ENCODE data around the gene SLC22A3. TPM values are rescaled to one million over a fixed set of nuclear protein-coding genes. Genes with fewer than 3 reads are reported as not detected.

The SLC22A3 gene
- total RNA-seq, 1 experiment from 2014 or later, result 4.1 TPM

DNA sequence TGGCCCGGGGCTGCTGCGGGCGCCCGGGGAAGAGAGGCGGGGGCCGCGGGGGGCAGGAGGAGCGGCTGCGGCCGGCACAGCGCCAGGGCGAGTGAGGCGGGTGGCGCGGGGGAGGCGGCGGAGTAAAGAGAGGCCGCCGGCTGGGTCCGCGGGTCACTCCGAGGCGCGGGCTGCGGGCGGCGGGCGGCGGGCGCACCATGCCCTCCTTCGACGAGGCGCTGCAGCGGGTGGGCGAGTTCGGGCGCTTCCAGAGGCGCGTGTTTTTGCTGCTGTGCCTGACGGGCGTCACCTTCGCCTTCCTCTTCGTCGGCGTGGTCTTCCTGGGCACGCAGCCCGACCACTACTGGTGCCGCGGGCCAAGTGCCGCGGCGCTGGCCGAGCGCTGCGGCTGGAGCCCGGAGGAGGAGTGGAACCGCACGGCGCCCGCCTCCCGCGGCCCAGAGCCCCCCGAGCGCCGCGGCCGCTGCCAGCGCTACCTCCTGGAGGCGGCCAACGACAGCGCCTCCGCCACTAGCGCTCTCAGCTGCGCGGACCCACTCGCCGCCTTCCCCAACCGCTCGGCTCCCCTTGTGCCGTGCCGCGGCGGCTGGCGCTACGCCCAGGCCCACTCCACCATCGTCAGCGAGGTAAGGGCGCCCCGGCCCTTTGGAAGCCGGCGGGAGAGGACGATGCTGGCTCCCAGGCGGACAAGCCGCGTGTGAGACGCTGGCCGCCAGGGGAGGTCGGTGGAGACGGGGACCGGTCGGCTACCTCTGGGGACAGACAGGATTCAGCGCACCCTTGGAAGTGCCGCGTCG, at the start of gene SLC22A3 (continued):
- TF ChIP-seq, protein P1, sequence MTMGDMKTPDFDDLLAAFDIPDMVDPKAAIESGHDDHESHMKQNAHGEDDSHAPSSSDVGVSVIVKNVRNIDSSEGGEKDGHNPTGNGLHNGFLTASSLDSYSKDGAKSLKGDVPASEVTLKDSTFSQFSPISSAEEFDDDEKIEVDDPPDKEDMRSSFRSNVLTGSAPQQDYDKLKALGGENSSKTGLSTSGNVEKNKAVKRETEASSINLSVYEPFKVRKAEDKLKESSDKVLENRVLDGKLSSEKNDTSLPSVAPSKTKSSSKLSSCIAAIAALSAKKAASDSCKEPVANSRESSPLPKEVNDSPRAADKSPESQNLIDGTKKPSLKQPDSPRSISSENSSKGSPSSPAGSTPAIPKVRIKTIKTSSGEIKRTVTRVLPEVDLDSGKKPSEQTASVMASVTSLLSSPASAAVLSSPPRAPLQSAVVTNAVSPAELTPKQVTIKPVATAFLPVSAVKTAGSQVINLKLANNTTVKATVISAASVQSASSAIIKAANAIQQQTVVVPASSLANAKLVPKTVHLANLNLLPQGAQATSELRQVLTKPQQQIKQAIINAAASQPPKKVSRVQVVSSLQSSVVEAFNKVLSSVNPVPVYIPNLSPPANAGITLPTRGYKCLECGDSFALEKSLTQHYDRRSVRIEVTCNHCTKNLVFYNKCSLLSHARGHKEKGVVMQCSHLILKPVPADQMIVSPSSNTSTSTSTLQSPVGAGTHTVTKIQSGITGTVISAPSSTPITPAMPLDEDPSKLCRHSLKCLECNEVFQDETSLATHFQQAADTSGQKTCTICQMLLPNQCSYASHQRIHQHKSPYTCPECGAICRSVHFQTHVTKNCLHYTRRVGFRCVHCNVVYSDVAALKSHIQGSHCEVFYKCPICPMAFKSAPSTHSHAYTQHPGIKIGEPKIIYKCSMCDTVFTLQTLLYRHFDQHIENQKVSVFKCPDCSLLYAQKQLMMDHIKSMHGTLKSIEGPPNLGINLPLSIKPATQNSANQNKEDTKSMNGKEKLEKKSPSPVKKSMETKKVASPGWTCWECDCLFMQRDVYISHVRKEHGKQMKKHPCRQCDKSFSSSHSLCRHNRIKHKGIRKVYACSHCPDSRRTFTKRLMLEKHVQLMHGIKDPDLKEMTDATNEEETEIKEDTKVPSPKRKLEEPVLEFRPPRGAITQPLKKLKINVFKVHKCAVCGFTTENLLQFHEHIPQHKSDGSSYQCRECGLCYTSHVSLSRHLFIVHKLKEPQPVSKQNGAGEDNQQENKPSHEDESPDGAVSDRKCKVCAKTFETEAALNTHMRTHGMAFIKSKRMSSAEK (CRISPR knock-in tag; IDR thresholded peaks at IDR 0.05; ENCODE audit: borderline replicate concordance), result no peak
- TF ChIP-seq ZNF423 (CRISPR knock-in tag; IDR thresholded peaks at IDR 0.05) (no peak), JUN (CRISPR knock-in tag; IDR thresholded peaks at IDR 0.05) (0 out of 2 replicates have a peak, but pooled peaks have one; percentile 73), FOXP1 (CRISPR knock-in tag; IDR thresholded peaks at IDR 0.05; ENCODE audit: borderline replicate concordance) (peak; percentile 21; the same call in 1 of the 2 replicates), TP53 (CRISPR knock-in tag; IDR thresholded peaks at IDR 0.05) (no peak; the same call in 1 of the 2 replicates), RELA (CRISPR knock-in tag; IDR thresholded peaks at IDR 0.05; ENCODE audit: borderline replicate concordance) (no peak), ZBTB21 (CRISPR knock-in tag; IDR thresholded peaks at IDR 0.05; ENCODE audit: borderline replicate concordance) (no peak), IRF2 (CRISPR knock-in tag; IDR thresholded peaks at IDR 0.05; ENCODE audit: borderline replicate concordance, low read depth) (no peak), MYBL2 (CRISPR knock-in tag; IDR thresholded peaks at IDR 0.05) (0 out of 2 replicates have a peak, but pooled peaks have one; percentile 53), PRRX2 (CRISPR knock-in tag; IDR thresholded peaks at IDR 0.05) (no peak), ETV6 (CRISPR knock-in tag; IDR thresholded peaks at IDR 0.05) (no peak), FOXJ3 (CRISPR knock-in tag; IDR thresholded peaks at IDR 0.05; ENCODE audit: borderline replicate concordance) (no peak), OVOL2 (CRISPR knock-in tag; IDR thresholded peaks at IDR 0.05; ENCODE audit: borderline replicate concordance) (no peak), KAT7 (CRISPR knock-in tag; IDR thresholded peaks at IDR 0.05; ENCODE audit: borderline replicate concordance) (no peak; the same call in 1 of the 2 replicates), NFE2L1 (CRISPR knock-in tag; IDR thresholded peaks at IDR 0.05) (peak; percentile 6; the same call in 1 of the 2 replicates), ZNF219 (CRISPR knock-in tag; IDR thresholded peaks at IDR 0.05; ENCODE audit: borderline replicate concordance) (peak; percentile 57; the same call in 1 of the 2 replicates)
- TF ChIP-seq, protein P2, sequence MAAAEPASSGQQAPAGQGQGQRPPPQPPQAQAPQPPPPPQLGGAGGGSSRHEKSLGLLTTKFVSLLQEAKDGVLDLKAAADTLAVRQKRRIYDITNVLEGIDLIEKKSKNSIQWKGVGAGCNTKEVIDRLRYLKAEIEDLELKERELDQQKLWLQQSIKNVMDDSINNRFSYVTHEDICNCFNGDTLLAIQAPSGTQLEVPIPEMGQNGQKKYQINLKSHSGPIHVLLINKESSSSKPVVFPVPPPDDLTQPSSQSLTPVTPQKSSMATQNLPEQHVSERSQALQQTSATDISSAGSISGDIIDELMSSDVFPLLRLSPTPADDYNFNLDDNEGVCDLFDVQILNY (CRISPR knock-in tag; IDR thresholded peaks at IDR 0.05), result no peak
- TF ChIP-seq, protein P3, sequence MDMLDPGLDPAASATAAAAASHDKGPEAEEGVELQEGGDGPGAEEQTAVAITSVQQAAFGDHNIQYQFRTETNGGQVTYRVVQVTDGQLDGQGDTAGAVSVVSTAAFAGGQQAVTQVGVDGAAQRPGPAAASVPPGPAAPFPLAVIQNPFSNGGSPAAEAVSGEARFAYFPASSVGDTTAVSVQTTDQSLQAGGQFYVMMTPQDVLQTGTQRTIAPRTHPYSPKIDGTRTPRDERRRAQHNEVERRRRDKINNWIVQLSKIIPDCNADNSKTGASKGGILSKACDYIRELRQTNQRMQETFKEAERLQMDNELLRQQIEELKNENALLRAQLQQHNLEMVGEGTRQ (CRISPR knock-in tag; IDR thresholded peaks at IDR 0.05), result no peak
- TF ChIP-seq, protein P4, sequence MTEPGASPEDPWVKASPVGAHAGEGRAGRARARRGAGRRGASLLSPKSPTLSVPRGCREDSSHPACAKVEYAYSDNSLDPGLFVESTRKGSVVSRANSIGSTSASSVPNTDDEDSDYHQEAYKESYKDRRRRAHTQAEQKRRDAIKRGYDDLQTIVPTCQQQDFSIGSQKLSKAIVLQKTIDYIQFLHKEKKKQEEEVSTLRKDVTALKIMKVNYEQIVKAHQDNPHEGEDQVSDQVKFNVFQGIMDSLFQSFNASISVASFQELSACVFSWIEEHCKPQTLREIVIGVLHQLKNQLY (CRISPR knock-in tag; IDR thresholded peaks at IDR 0.05), result no peak
- TF ChIP-seq, protein P5, sequence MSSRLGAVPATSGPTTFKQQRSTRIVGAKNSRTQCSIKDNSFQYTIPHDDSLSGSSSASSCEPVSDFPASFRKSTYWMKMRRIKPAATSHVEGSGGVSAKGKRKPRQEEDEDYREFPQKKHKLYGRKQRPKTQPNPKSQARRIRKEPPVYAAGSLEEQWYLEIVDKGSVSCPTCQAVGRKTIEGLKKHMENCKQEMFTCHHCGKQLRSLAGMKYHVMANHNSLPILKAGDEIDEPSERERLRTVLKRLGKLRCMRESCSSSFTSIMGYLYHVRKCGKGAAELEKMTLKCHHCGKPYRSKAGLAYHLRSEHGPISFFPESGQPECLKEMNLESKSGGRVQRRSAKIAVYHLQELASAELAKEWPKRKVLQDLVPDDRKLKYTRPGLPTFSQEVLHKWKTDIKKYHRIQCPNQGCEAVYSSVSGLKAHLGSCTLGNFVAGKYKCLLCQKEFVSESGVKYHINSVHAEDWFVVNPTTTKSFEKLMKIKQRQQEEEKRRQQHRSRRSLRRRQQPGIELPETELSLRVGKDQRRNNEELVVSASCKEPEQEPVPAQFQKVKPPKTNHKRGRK (CRISPR knock-in tag; IDR thresholded peaks at IDR 0.05; ENCODE audit: borderline replicate concordance), result no peak
- TF ChIP-seq, protein P6, sequence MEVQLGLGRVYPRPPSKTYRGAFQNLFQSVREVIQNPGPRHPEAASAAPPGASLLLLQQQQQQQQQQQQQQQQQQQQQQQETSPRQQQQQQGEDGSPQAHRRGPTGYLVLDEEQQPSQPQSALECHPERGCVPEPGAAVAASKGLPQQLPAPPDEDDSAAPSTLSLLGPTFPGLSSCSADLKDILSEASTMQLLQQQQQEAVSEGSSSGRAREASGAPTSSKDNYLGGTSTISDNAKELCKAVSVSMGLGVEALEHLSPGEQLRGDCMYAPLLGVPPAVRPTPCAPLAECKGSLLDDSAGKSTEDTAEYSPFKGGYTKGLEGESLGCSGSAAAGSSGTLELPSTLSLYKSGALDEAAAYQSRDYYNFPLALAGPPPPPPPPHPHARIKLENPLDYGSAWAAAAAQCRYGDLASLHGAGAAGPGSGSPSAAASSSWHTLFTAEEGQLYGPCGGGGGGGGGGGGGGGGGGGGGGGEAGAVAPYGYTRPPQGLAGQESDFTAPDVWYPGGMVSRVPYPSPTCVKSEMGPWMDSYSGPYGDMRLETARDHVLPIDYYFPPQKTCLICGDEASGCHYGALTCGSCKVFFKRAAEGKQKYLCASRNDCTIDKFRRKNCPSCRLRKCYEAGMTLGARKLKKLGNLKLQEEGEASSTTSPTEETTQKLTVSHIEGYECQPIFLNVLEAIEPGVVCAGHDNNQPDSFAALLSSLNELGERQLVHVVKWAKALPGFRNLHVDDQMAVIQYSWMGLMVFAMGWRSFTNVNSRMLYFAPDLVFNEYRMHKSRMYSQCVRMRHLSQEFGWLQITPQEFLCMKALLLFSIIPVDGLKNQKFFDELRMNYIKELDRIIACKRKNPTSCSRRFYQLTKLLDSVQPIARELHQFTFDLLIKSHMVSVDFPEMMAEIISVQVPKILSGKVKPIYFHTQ (CRISPR knock-in tag; IDR thresholded peaks at IDR 0.05), result no peak
- TF ChIP-seq, protein P7, sequence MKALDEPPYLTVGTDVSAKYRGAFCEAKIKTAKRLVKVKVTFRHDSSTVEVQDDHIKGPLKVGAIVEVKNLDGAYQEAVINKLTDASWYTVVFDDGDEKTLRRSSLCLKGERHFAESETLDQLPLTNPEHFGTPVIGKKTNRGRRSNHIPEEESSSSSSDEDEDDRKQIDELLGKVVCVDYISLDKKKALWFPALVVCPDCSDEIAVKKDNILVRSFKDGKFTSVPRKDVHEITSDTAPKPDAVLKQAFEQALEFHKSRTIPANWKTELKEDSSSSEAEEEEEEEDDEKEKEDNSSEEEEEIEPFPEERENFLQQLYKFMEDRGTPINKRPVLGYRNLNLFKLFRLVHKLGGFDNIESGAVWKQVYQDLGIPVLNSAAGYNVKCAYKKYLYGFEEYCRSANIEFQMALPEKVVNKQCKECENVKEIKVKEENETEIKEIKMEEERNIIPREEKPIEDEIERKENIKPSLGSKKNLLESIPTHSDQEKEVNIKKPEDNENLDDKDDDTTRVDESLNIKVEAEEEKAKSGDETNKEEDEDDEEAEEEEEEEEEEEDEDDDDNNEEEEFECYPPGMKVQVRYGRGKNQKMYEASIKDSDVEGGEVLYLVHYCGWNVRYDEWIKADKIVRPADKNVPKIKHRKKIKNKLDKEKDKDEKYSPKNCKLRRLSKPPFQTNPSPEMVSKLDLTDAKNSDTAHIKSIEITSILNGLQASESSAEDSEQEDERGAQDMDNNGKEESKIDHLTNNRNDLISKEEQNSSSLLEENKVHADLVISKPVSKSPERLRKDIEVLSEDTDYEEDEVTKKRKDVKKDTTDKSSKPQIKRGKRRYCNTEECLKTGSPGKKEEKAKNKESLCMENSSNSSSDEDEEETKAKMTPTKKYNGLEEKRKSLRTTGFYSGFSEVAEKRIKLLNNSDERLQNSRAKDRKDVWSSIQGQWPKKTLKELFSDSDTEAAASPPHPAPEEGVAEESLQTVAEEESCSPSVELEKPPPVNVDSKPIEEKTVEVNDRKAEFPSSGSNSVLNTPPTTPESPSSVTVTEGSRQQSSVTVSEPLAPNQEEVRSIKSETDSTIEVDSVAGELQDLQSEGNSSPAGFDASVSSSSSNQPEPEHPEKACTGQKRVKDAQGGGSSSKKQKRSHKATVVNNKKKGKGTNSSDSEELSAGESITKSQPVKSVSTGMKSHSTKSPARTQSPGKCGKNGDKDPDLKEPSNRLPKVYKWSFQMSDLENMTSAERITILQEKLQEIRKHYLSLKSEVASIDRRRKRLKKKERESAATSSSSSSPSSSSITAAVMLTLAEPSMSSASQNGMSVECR (CRISPR knock-in tag; IDR thresholded peaks at IDR 0.05; ENCODE audit: borderline replicate concordance), result peak; percentile 48; the same call in 1 of the 2 replicates

All from WTC11 (cell line).